Hepatocyte (in vitro differentiated cells): ENCODE measurements around the gene BAG5. TPM values are rescaled to one million over a fixed set of nuclear protein-coding genes. Genes with fewer than 3 reads are reported as not detected.

Source experiments
- DNase-seq: peaks from one replicate; pipeline ENCODE4 v3.0.0-alpha.2; 2016; ENCODE audit warnings: low spot score
- H2AFZ ChIP-seq: fragments of 200-600 bp; sonication (generic); 2 replicates; pipeline ENCODE4 v1.6.0; 2016; ENCODE audit warnings: antibody characterized with exemption, mild to moderate bottlenecking
- H3K27ac ChIP-seq: fragments of 200-600 bp; sonication (generic); 2 replicates; pipeline ENCODE4 v1.5.1; 2016; ENCODE audit warnings: mild to moderate bottlenecking
- H3K27me3 ChIP-seq: fragments of 200-600 bp; sonication (generic); 2 replicates; pipeline ENCODE4 v1.6.1; 2016
- H3K36me3 ChIP-seq: fragments of 200-600 bp; sonication (generic); replicated peaks from 2 replicates; pipeline ENCODE4 v1.5.1; 2016; ENCODE audit warnings: low read depth; ENCODE audit not compliant: insufficient read depth
- H3K4me1 ChIP-seq: fragments of 200-600 bp; sonication (generic); 2 replicates; pipeline ENCODE4 v1.5.1; 2016; ENCODE audit warnings: mild to moderate bottlenecking, moderate library complexity; ENCODE audit not compliant: insufficient read depth
- H3K4me2 ChIP-seq: fragments of 200-600 bp; sonication (generic); 2 replicates; pipeline ENCODE4 v1.6.0; 2016
- H3K4me3 ChIP-seq: fragments of 200-600 bp; sonication (generic); 2 replicates; pipeline ENCODE4 v1.5.1; 2016; ENCODE audit warnings: mild to moderate bottlenecking
- H3K79me2 ChIP-seq: fragments of 200-600 bp; sonication (generic); 2 replicates; pipeline ENCODE4 v1.6.0; 2017; ENCODE audit warnings: mild to moderate bottlenecking
- H3K9me2 ChIP-seq: fragments of 200-600 bp; sonication (generic); replicated peaks from 2 replicates; pipeline ENCODE4 v1.6.0; 2017; ENCODE audit warnings: mild to moderate bottlenecking; ENCODE audit not compliant: insufficient read depth
- H3K9me3 ChIP-seq: fragments of 200-600 bp; sonication (generic); 2 replicates; pipeline ENCODE4 v1.5.1; 2016; ENCODE audit warnings: low read depth, mild to moderate bottlenecking
- H4K20me1 ChIP-seq: fragments of 200-600 bp; sonication (generic); 2 replicates; pipeline ENCODE4 v1.6.0; 2016; ENCODE audit warnings: mild to moderate bottlenecking; ENCODE audit not compliant: insufficient read depth, poor library complexity, severe bottlenecking
- EZH2 ChIP-seq: fragments of 200-600 bp; sonication (generic); IDR thresholded peaks from 2 replicates; pipeline ENCODE4 v1.6.1; 2016; ENCODE audit warnings: antibody characterized with exemption, mild to moderate bottlenecking, borderline replicate concordance
- EZH2phosphoT487 ChIP-seq: fragments of 200-600 bp; sonication (generic); IDR thresholded peaks from one replicate; pipeline ENCODE4 v1.6.1; 2018; ENCODE audit warnings: antibody characterized with exemption, mild to moderate bottlenecking, low read depth, moderate library complexity; ENCODE audit not compliant: unreplicated experiment, severe bottlenecking
- WGBS: methylation state at CpG from one replicate; pipeline ENCODE4 v1.1.6; 2016; ENCODE audit warnings: low lambda C conversion rate; ENCODE audit errors: missing lambda C conversion rate; 5-methylcytosine and 5-hydroxymethylcytosine counted together
- polyA plus RNA-seq: library from polyadenylated mRNA; unstranded; fragments of >200 nt; fragmentation: Nextera tagmentation; extraction: Ambion mirVana; gene quantifications from 2 replicates; pipeline ENCODE4 v1.2.1, GENCODE V29; 2016
- total RNA-seq: library from RNA; depleted of rRNA; stranded (reverse); fragments of >200 nt; gene quantifications from 2 replicates; pipeline ENCODE4 v1.2.3, GENCODE V29; 2014
- TF ChIP-seq, protein P1 (sequence below): fragments of 200-600 bp; sonication (generic); IDR thresholded peaks from 2 replicates; pipeline ENCODE4 v1.5.1; 2016; ENCODE audit warnings: antibody characterized with exemption, mild to moderate bottlenecking; ENCODE audit not compliant: poor library complexity

BAG5 gene
- total and polyA plus RNA-seq, 2 experiments from 2014 or later = 13.9 to 27.4 TPM

DNA sequence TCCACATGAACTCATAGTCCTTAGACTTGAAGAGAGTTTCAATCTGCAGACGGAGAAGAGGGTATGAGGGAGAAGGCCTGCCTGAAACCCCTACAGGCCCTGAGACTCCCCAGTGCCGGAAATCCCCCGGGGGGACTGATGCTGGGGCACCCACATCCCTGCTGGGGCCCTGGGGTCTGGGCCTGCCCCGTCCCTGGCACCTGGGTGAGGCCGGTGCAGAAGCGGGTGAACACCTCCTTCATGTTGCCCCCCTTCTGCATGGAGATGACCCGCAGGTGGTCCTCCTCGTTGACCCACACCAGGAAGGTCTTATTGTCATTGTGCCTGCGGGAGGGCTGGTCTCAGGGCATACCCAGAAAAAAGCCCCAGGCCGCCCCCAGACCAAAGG is 42.2 kb downstream of the BAG5 start:
- Histone ChIP-seq H3K27me3 (peaks cover 4% of the 10 kb centered on the region), H3K36me3 (no peaks in the 10 kb centered on the region), H3K79me2 (peaks cover 25% of the 10 kb centered on the region), H3K9me2 (no peaks in the 10 kb centered on the region), H3K27ac (peak overlapping the region; percentile 90), H3K4me1 (peaks cover 47% of the 10 kb centered on the region), H3K4me2 (peak overlapping the region; percentile 100), H3K4me3 (peak overlapping the region; percentile 91), H4K20me1 (peaks cover 27% of the 10 kb centered on the region), H2AFZ (no peak overlapping the region), H3K9me3 (no peaks in the 10 kb centered on the region)
- 75% methylated on average over 10 of the region's 10 CpGs for WGBS
- peak; percentile 8 for DNase-seq
- TF ChIP-seq EZH2 = no peak
- no peak for TF ChIP-seq EZH2phosphoT487
- TF ChIP-seq, protein P1, sequence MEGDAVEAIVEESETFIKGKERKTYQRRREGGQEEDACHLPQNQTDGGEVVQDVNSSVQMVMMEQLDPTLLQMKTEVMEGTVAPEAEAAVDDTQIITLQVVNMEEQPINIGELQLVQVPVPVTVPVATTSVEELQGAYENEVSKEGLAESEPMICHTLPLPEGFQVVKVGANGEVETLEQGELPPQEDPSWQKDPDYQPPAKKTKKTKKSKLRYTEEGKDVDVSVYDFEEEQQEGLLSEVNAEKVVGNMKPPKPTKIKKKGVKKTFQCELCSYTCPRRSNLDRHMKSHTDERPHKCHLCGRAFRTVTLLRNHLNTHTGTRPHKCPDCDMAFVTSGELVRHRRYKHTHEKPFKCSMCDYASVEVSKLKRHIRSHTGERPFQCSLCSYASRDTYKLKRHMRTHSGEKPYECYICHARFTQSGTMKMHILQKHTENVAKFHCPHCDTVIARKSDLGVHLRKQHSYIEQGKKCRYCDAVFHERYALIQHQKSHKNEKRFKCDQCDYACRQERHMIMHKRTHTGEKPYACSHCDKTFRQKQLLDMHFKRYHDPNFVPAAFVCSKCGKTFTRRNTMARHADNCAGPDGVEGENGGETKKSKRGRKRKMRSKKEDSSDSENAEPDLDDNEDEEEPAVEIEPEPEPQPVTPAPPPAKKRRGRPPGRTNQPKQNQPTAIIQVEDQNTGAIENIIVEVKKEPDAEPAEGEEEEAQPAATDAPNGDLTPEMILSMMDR = no peak

GRCh38 chr14:103519837-103520212 is 42.6 kb downstream of the BAG5 start:
- WGBS = 82% methylated on average over 22 of the region's 22 CpGs

DNA sequence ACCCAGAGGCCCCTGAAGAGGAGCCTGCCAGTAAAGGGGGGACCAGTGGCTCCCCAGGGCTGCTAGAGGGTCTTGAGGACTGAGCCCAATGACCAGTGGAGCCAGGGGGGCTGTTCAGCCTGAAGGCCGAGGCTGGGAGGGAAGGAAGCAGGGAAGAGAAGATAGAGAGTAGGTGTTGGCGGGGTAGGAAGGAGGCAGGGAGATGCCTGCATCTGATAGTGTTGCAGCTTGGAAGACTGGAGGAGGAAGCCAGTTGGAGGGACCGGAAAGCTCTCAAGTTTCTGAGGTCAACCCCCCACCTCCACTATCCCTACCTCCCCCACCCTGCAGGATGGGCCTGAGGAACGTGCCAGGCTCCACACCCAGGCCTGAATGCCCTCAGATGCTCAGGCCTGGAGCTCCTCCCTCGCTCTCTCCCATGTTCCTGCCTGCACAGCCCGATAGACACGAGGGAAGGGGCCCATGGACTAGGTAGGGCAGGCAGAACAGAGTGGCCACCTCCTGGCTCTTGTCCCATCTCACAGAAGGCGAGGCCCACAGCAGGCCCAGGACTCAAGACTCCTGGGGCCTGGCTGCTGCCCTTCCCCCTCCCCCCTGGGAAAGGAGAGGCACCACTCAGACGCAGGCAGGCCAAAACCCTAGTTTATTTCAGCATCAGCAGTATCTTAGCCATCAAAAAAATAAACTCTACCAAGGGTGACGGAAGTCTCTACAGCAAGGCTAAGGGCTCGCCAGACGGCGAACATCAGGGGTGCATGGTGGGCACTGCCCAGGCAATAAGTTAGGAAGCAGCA is 43.2 kb downstream of the BAG5 start:
- DNase-seq = peak; percentile 39
- Histone ChIP-seq H3K27ac (peak overlapping the region; percentile 90), H3K79me2 (peaks cover 25% of the 10 kb centered on the region), H3K27me3 (peaks cover 4% of the 10 kb centered on the region), H3K4me2 (peak overlapping the region; percentile 100), H3K9me2 (no peaks in the 10 kb centered on the region), H3K4me3 (no peak overlapping the region), H4K20me1 (peaks cover 27% of the 10 kb centered on the region), H3K4me1 (peaks cover 40% of the 10 kb centered on the region), H3K36me3 (no peaks in the 10 kb centered on the region), H2AFZ (no peak overlapping the region), H3K9me3 (no peaks in the 10 kb centered on the region)
- 71% methylated on average over 12 of the region's 13 CpGs for WGBS
- TF ChIP-seq EZH2phosphoT487 (no peak), EZH2 (no peak)
- TF ChIP-seq, protein P1 = no peak

More at GRCh38 chr14:103519837-103520212, 42.6 kb downstream of the BAG5 start:
- Histone ChIP-seq H3K79me2 (peaks cover 25% of the 10 kb centered on the region), H3K9me2 (no peaks in the 10 kb centered on the region), H3K4me2 (peak overlapping the region; percentile 100), H3K27ac (peak overlapping the region; percentile 90), H3K27me3 (peaks cover 4% of the 10 kb centered on the region), H3K36me3 (no peaks in the 10 kb centered on the region), H3K4me3 (no peak overlapping the region), H2AFZ (no peak overlapping the region), H3K4me1 (peaks cover 46% of the 10 kb centered on the region), H3K9me3 (no peaks in the 10 kb centered on the region), H4K20me1 (peaks cover 27% of the 10 kb centered on the region)
- no peak for TF ChIP-seq EZH2
- TF ChIP-seq, protein P1 = no peak
- TF ChIP-seq EZH2phosphoT487 = no peak
- DNase-seq = peak; percentile 36
